Spleen (tissue), 11 donors: ENCODE measurements around the gene MICAL2. TPM values are rescaled to one million over a fixed set of nuclear protein-coding genes. Genes with fewer than 3 reads are reported as not detected.

Experiments
- DNase-seq: peaks from one replicate; pipeline ENCODE4 v3.0.0-alpha.2; 2020
- H3K27ac ChIP-seq, 8 donors: fragments of 200-600 bp; sonication (generic) in 7 of 8; 1 replicate in 4 of 8; 2 replicates in 4 of 8; pipeline versions ENCODE4 v1.5.0 to v1.8.0; 2016 to 2021; ENCODE audit warnings: inconsistent platforms in 4 of 8, mild to moderate bottlenecking in 4 of 8, moderate library complexity in 1 of 8
- H3K27me3 ChIP-seq, 7 donors: fragments of 200-600 bp; sonication (generic) in 6 of 7; replicated peaks in 1 of 7; 1 replicate in 4 of 7; 2 replicates in 3 of 7; pipeline versions ENCODE4 v1.5.0 to v1.8.0; 2016 to 2021; ENCODE audit warnings: inconsistent platforms in 3 of 7, mild to moderate bottlenecking in 1 of 7
- H3K36me3 ChIP-seq, 6 donors: fragments of 200-600 bp; sonication (generic) in 5 of 6; 1 replicate in 4 of 6; 2 replicates in 2 of 6; pipeline versions ENCODE4 v1.5.0 to v1.8.0; 2016 to 2021; ENCODE audit warnings: inconsistent platforms in 2 of 6
- H3K4me1 ChIP-seq, 6 donors: fragments of 200-600 bp; sonication (generic) in 5 of 6; 1 replicate in 3 of 6; 2 replicates in 3 of 6; pipeline versions ENCODE4 v1.5.0 to v1.8.0; 2016 to 2021; ENCODE audit warnings: inconsistent platforms in 3 of 6
- H3K4me3 ChIP-seq, 8 donors: fragments of 200-600 bp; sonication (generic) in 7 of 8; 1 replicate in 4 of 8; 2 replicates in 4 of 8; pipeline versions ENCODE4 v1.5.0 to v1.8.0; 2016 to 2021; ENCODE audit warnings: inconsistent platforms in 4 of 8, mild to moderate bottlenecking in 4 of 8, moderate library complexity in 2 of 8
- H3K9me3 ChIP-seq, 8 donors: fragments of 200-600 bp; sonication (generic) in 7 of 8; 1 replicate in 4 of 8; 2 replicates in 4 of 8; pipeline versions ENCODE4 v1.5.0 to v1.8.0; 2016 to 2021; ENCODE audit warnings: inconsistent platforms in 4 of 8
- CTCF ChIP-seq, 11 experiments: fragments of 200-600 bp in 7 of 11; fragments of 450-650 bp in 4 of 11; sonication (generic) in 4 of 11; IDR thresholded peaks in 8 of 11; conservative IDR thresholded peaks in 3 of 11; 1 replicate in 7 of 11; 2 replicates in 4 of 11; pipeline versions ENCODE4 v1.4.0 to v1.8.0; 2016 to 2021; ENCODE audit warnings: antibody characterized with exemption in 11 of 11, inconsistent platforms in 4 of 11, mild to moderate bottlenecking in 1 of 11
- POLR2A ChIP-seq, 3 donors: fragments of 450-650 bp; IDR thresholded peaks; one replicate each; pipeline ENCODE4 v1.5.1; 2017; ENCODE audit warnings: antibody characterized with exemption in 3 of 3, mild to moderate bottlenecking in 1 of 3
- POLR2AphosphoS5 ChIP-seq, 3 donors: sonication (generic); formaldehyde crosslinking; IDR thresholded peaks; one replicate each; pipeline ENCODE4 v1.5.1; 2017; ENCODE audit warnings: antibody characterized with exemption in 3 of 3
- WGBS, 5 donors: extraction: QIAGEN DNeasy Blood & Tissue Kit in 3 of 5; methylation state at CpG; one replicate each; pipeline versions ENCODE4 v1.1.5 to v1.1.7; 2013 to 2018; 5-methylcytosine and 5-hydroxymethylcytosine counted together
- intact Hi-C: fragments of 100-400 bp; cut with DNase I; formaldehyde crosslinking; loops from one replicate; pipeline ENCODE4 v1.15.0; 2023; ENCODE audit warnings: low total_unique reads
- polyA plus RNA-seq, 3 donors: library from polyadenylated mRNA; stranded (reverse); fragments of 200-250 nt; gene quantifications; one replicate each; pipeline ENCODE4 v1.2.1, GENCODE V29; 2013
- total RNA-seq, 7 donors: library from RNA; depleted of rRNA in 3 of 7; stranded (reverse); fragments of >200 nt in 3 of 7; fragmentation: NEBNext Ultra II Directional in 4 of 7; extraction: Animal tissue kit (Norgen Biotek cat#: 25700) in 4 of 7; gene quantifications; one replicate each; pipeline versions ENCODE4 v1.1.0 to v1.2.1, GENCODE V29; 2016 to 2021
- donor health status: healthy with polysubstance abuse.
- donor health status: DM: no; HTN: no; CAD: no; lungs with moderate emphysema.
- donor health status: DM: no; HTN: no; CAD: no.
- donor health status: Bipolar disorder and iron deficiency.
- donor health status: healthy.
- donor health status: DM: no; HTN: no; CAD: no.
- donor health status: DM: yes; HTN: yes; CAD: no.

Gene MICAL2
- total and polyA plus RNA-seq, 10 donors = 1.9 to 50.8 (median 32.3) TPM

GRCh38 chr11:12267921-12268320, 157.5 kb downstream of the MICAL2 start:
- Histone ChIP-seq H3K4me3 (no peak overlapping the region), H3K4me1 (peaks cover 0 to 23% (median 7%) of the 10 kb centered on the region in 6 donors), H3K27ac (no peak overlapping the region), H3K36me3 (peaks cover 0 to 8% (median 0%) of the 10 kb centered on the region in 6 donors), H3K27me3 (no peaks in the 10 kb centered on the region), H3K9me3 (no peaks in the 10 kb centered on the region)
- TF ChIP-seq POLR2AphosphoS5 (IDR thresholded peaks at IDR 0.05) = no peak
- no peak for TF ChIP-seq CTCF (IDR thresholded peaks at IDR 0.05 in 8 of 11, conservative IDR thresholded peaks at IDR 0.05 in 3 of 11)
- no peak for TF ChIP-seq POLR2A (IDR thresholded peaks at IDR 0.05)
- WGBS, 5 donors = 62 to 93% (median 84%) methylated on average over 2 of the region's 2 CpGs
- no peak for DNase-seq
- intact Hi-C loops = no loop called here

- Histone ChIP-seq H3K27me3 (no peaks in the 10 kb centered on the region), H3K27ac (peak overlapping the region in 2 of 8 donors; percentile 18 to 37), H3K36me3 (no peaks in the 10 kb centered on the region), H3K4me3 (no peak overlapping the region), H3K4me1 (peaks cover 0 to 23% (median 7%) of the 10 kb centered on the region in 6 donors), H3K9me3 (no peaks in the 10 kb centered on the region)
- no peak for DNase-seq
- intact Hi-C loops = no loop called here
- WGBS, 5 donors = 23 to 62% (median 40%) methylated on average over 3 of the region's 3 CpGs
- TF ChIP-seq POLR2A (IDR thresholded peaks at IDR 0.05) (no peak), POLR2AphosphoS5 (IDR thresholded peaks at IDR 0.05) (peak in 1 of 3 donors; percentile 25)
Measured at GRCh38 chr11:12269104-12269441, 158.7 kb downstream of the MICAL2 start.

- Histone ChIP-seq H3K36me3 (no peaks in the 10 kb centered on the region), H3K4me3 (no peak overlapping the region), H3K4me1 (peaks cover 0 to 23% (median 7%) of the 10 kb centered on the region in 6 donors), H3K27me3 (no peaks in the 10 kb centered on the region), H3K9me3 (no peaks in the 10 kb centered on the region), H3K27ac (peak overlapping the region in 2 of 8 donors; percentile 18 to 37)
- TF ChIP-seq CTCF (IDR thresholded peaks at IDR 0.05 in 8 of 11, conservative IDR thresholded peaks at IDR 0.05 in 3 of 11) (no peak), POLR2A (IDR thresholded peaks at IDR 0.05) (no peak)
- intact Hi-C loops = no loop called here
- no peak for DNase-seq
- WGBS, 5 donors = 45 to 87% (median 68%) methylated on average over 7 to 12 of the region's 12 CpGs
Measured at GRCh38 chr11:12269446-12270214, 159.2 kb downstream of the MICAL2 start.

GRCh38 chr11:12270215-12270797, 159.9 kb downstream of the MICAL2 start:
- 69 to 83% (median 80%) methylated on average over 6 of the region's 6 CpGs for WGBS, 5 donors
- Histone ChIP-seq H3K4me3 (no peak overlapping the region), H3K9me3 (no peaks in the 10 kb centered on the region), H3K27me3 (no peaks in the 10 kb centered on the region), H3K36me3 (no peaks in the 10 kb centered on the region), H3K27ac (peak overlapping the region in 1 of 8 donors; percentile 22), H3K4me1 (peaks cover 0 to 23% (median 7%) of the 10 kb centered on the region in 6 donors)
- no peak for TF ChIP-seq POLR2AphosphoS5 (IDR thresholded peaks at IDR 0.05)
- no peak for TF ChIP-seq CTCF (IDR thresholded peaks at IDR 0.05 in 8 of 11, conservative IDR thresholded peaks at IDR 0.05 in 3 of 11)
- TF ChIP-seq POLR2A (IDR thresholded peaks at IDR 0.05) = no peak
- DNase-seq = no peak
- intact Hi-C loops = no loop called here
